HG03060 (cell line): ENCODE measurements around the gene CKLF.
"Not testable (repeated sequence)": the region's sequence is repeated elsewhere in the genome, so short reads cannot be mapped to it uniquely, and the experiment has no call there.

Source experiments
- ATAC-seq: cut with Tn5 transposase; IDR thresholded peaks from one replicate; pipeline ENCODE4 v1.9.1; 2021; ENCODE audit warnings: low read depth, moderate number of reproducible peaks; ENCODE audit not compliant: unreplicated experiment

CKLF gene

GRCh38 chr16:66563574-66564334 lies 11.4 kb downstream of the CKLF start:
- ATAC-seq: no peak

GRCh38 chr16:66566051-66566901 lies 13.9 kb downstream of the CKLF start, which contains the start of gene CMTM1:
Gene CMTM1, plus strand, starts transcription at chr16:66566439. Its CDS starts 75 bp downstream, at chr16:66566514.
- ATAC-seq: no peak

- not testable (repeated sequence) for ATAC-seq
Measured at GRCh38 chr16:66567270-66567669, 14.9 kb downstream of the CKLF start.

- no peak for ATAC-seq
Measured at GRCh38 chr16:66568355-66568754, 16.0 kb downstream of the CKLF start.

GRCh38 chr16:66569131-66569530 lies 16.8 kb downstream of the CKLF start:
- ATAC-seq: no peak

- ATAC-seq: no peak
Measured at GRCh38 chr16:66569827-66570405, 17.5 kb downstream of the CKLF start.

- ATAC-seq: no peak
Measured at GRCh38 chr16:66572356-66572755, 20.0 kb downstream of the CKLF start.

GRCh38 chr16:66574081-66574480 lies 21.7 kb downstream of the CKLF start:
- no peak for ATAC-seq

- no peak for ATAC-seq
Measured at GRCh38 chr16:66574531-66574930, 22.2 kb downstream of the CKLF start.

- ATAC-seq: no peak
Measured at GRCh38 chr16:66575060-66575459, 22.7 kb downstream of the CKLF start.

- no peak for ATAC-seq
Measured at GRCh38 chr16:66576296-66576695, 23.9 kb downstream of the CKLF start.

GRCh38 chr16:66578651-66579531 lies 26.5 kb downstream of the CKLF start, which contains the start of gene CMTM2:
Gene CMTM2, plus strand, starts transcription at chr16:66579463. Its CDS starts 145 bp downstream, at chr16:66579608.
- ATAC-seq: no peak

- no peak for ATAC-seq
Measured at GRCh38 chr16:66580605-66581209, 28.3 kb downstream of the CKLF start.

- no peak for ATAC-seq
Measured at GRCh38 chr16:66581246-66581952, 29.0 kb downstream of the CKLF start.

- ATAC-seq: no peak
Measured at GRCh38 chr16:66585481-66586239, 33.3 kb downstream of the CKLF start.

- no peak for ATAC-seq
Measured at GRCh38 chr16:66587881-66588600, 35.7 kb downstream of the CKLF start.

GRCh38 chr16:66588981-66589713 lies 36.8 kb downstream of the CKLF start:
- no peak for ATAC-seq
